ENCODE data around the gene SLC9A9. TPM values are rescaled to one million over a fixed set of nuclear protein-coding genes. Genes with fewer than 3 reads are reported as not detected.

The SLC9A9 gene
- total RNA-seq, 2 donors from 2014 or later, result 1.3 to 3.7 TPM

DNA sequence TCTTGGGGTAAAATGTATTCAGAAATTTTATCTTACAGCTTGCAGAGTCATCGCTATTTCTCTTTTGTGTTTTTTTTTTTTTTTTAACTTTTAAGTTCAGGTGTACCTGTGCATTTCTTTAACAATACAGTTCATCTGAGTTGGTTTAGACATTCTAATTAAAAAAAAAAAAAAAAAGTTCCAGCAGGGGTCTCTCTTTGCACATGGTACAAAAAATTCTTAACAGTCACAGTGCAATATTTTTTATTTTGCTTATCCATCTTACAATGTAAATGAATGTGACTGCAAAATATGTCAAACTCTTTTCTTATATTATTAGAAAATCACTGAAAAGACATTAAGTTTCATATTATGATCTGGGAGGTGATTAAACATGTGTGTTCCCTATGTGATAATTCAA, 47.5 kb upstream of the SLC9A9 start:
- no peaks in the 10 kb centered on the region for H3K9me3 ChIP-seq (ENCODE audit: control insufficient read depth, low read length)
- Mint-ChIP-seq H3K4me1 (peaks cover 7% of the 10 kb centered on the region), H3K27ac (no peak overlapping the region), H3K36me3 (ENCODE audit: low read depth) (no peaks in the 10 kb centered on the region), H3K9me3 (no peaks in the 10 kb centered on the region), H3K27me3 (ENCODE audit: insufficient read depth) (peaks cover 15% of the 10 kb centered on the region), H3K4me3 (no peak overlapping the region)
- TF ChIP-seq, protein P1, sequence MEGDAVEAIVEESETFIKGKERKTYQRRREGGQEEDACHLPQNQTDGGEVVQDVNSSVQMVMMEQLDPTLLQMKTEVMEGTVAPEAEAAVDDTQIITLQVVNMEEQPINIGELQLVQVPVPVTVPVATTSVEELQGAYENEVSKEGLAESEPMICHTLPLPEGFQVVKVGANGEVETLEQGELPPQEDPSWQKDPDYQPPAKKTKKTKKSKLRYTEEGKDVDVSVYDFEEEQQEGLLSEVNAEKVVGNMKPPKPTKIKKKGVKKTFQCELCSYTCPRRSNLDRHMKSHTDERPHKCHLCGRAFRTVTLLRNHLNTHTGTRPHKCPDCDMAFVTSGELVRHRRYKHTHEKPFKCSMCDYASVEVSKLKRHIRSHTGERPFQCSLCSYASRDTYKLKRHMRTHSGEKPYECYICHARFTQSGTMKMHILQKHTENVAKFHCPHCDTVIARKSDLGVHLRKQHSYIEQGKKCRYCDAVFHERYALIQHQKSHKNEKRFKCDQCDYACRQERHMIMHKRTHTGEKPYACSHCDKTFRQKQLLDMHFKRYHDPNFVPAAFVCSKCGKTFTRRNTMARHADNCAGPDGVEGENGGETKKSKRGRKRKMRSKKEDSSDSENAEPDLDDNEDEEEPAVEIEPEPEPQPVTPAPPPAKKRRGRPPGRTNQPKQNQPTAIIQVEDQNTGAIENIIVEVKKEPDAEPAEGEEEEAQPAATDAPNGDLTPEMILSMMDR (conservative IDR thresholded peaks at IDR 0.05), result peak; percentile 59
- no peak overlapping the region for H3K27ac ChIP-seq (ENCODE audit: low read depth, low read length)
- H3K36me3 ChIP-seq (ENCODE audit: control insufficient read depth, insufficient read depth, low read length), result no peaks in the 10 kb centered on the region
- H3K9ac ChIP-seq (ENCODE audit: extremely low read depth, low read length, poor library complexity, severe bottlenecking), result no peak overlapping the region
- H3K4me3 ChIP-seq (ENCODE audit: low read length), result no peak overlapping the region
- H3K27me3 ChIP-seq (ENCODE audit: control insufficient read depth, insufficient read depth, low read length, poor library complexity, severe bottlenecking), result peaks cover 22% of the 10 kb centered on the region
- 92% methylated on average over 1 of the region's 1 CpG; no CpG with 5 or more reads in 1 of the 2 experiments for WGBS, 2 experiments (ENCODE audit: insufficient coverage in 1 of 2, insufficient read length in 1 of 2)
- no peaks in the 10 kb centered on the region for H3K4me1 ChIP-seq (ENCODE audit: control insufficient read depth, insufficient read depth, low read length)
- no peak for DNase-seq

DNA sequence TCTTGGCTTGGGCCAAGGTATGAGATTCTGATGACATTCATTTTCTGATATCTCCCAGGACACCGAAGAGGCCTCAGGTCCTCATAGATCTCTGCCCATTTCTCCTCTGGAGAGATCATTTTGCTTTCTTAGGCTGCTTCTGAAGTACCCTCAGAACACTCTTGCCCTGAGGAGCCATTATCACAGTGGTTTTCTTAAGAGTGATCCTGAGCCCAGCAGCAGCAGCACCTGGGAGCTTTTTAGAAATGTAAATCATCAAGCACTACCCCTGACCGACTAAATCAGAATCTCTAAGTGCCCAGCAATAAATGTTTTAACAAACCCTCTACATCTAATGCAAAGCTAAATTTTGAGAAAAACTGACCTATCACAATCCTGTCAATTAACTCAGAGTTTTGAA, 40.6 kb upstream of the SLC9A9 start:
- Mint-ChIP-seq H3K4me1 (peaks cover 10% of the 10 kb centered on the region), H3K27me3 (ENCODE audit: insufficient read depth) (peaks cover 18% of the 10 kb centered on the region), H3K36me3 (ENCODE audit: low read depth) (no peaks in the 10 kb centered on the region), H3K4me3 (no peak overlapping the region), H3K9me3 (peaks cover 5% of the 10 kb centered on the region), H3K27ac (no peak overlapping the region)
- H3K36me3 ChIP-seq (ENCODE audit: control insufficient read depth, insufficient read depth, low read length), result no peaks in the 10 kb centered on the region
- no peaks in the 10 kb centered on the region for H3K9me3 ChIP-seq (ENCODE audit: control insufficient read depth, low read length)
- no peaks in the 10 kb centered on the region for H3K4me1 ChIP-seq (ENCODE audit: control insufficient read depth, insufficient read depth, low read length)
- peak; percentile 53 for DNase-seq
- no peak overlapping the region for H3K9ac ChIP-seq (ENCODE audit: extremely low read depth, low read length, poor library complexity, severe bottlenecking)
- peaks cover 14% of the 10 kb centered on the region for H3K27me3 ChIP-seq (ENCODE audit: control insufficient read depth, insufficient read depth, low read length, poor library complexity, severe bottlenecking)
- TF ChIP-seq, protein P1 (conservative IDR thresholded peaks at IDR 0.05), result no peak
- 0 to 49% methylated on average over 1 to 2 of the region's 2 CpGs for WGBS, 2 experiments (ENCODE audit: insufficient coverage in 1 of 2, insufficient read length in 1 of 2)
- no peak overlapping the region for H3K27ac ChIP-seq (ENCODE audit: low read depth, low read length)
- no peak overlapping the region for H3K4me3 ChIP-seq (ENCODE audit: low read length)

DNA sequence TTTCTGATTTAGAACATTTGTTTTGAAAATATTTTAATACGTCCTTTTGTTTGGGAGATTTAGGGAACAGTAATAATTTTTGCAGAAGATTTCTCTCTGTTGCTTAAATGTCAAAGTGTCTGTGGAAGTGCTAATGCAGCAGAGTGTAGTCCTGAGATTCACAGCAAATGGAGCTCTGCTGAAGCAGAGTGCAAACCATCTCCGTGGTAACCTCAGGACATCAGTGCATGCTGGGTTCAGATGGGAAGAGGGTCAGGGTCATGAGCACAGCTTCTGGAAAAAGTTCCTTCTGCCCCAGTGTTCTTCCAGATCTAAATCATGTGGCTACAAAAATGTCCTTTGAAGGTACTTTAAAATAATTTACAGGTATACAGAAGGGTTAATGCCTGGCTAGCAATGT, 39.9 kb upstream of the SLC9A9 start:
- Mint-ChIP-seq H3K9me3 (peaks cover 5% of the 10 kb centered on the region), H3K36me3 (ENCODE audit: low read depth) (no peaks in the 10 kb centered on the region), H3K4me1 (peaks cover 10% of the 10 kb centered on the region), H3K27me3 (ENCODE audit: insufficient read depth) (peaks cover 17% of the 10 kb centered on the region), H3K27ac (no peak overlapping the region), H3K4me3 (no peak overlapping the region)
- 80 to 83% methylated on average over 2 of the region's 2 CpGs for WGBS, 2 experiments (ENCODE audit: insufficient coverage in 1 of 2, insufficient read length in 1 of 2)
- no peaks in the 10 kb centered on the region for H3K36me3 ChIP-seq (ENCODE audit: control insufficient read depth, insufficient read depth, low read length)
- H3K4me3 ChIP-seq (ENCODE audit: low read length), result no peak overlapping the region
- no peaks in the 10 kb centered on the region for H3K9me3 ChIP-seq (ENCODE audit: control insufficient read depth, low read length)
- peaks cover 9% of the 10 kb centered on the region for H3K27me3 ChIP-seq (ENCODE audit: control insufficient read depth, insufficient read depth, low read length, poor library complexity, severe bottlenecking)
- no peak overlapping the region for H3K9ac ChIP-seq (ENCODE audit: extremely low read depth, low read length, poor library complexity, severe bottlenecking)
- no peak overlapping the region for H3K27ac ChIP-seq (ENCODE audit: low read depth, low read length)
- TF ChIP-seq, protein P1 (conservative IDR thresholded peaks at IDR 0.05), result no peak
- no peak for DNase-seq
- no peaks in the 10 kb centered on the region for H3K4me1 ChIP-seq (ENCODE audit: control insufficient read depth, insufficient read depth, low read length)
